Mammary epithelial cell (primary cell): ENCODE data around the gene RAPGEF4.
"Not testable (repeated sequence)": the region's sequence is repeated elsewhere in the genome, so short reads cannot be mapped to it uniquely, and the experiment has no call there.

ENCODE experiments used
- EZH2 ChIP-seq: IDR thresholded peaks from 2 replicates; pipeline ENCODE4 v1.6.1; 2012; ENCODE audit warnings: low read length, inconsistent platforms, borderline replicate concordance
- TF ChIP-seq, protein P1 (sequence below), 2 donors: IDR thresholded peaks in 1 of 2; conservative IDR thresholded peaks in 1 of 2; 2 replicates each; pipeline ENCODE4 v1.5.1; 2011 to 2012; ENCODE audit warnings: inconsistent platforms in 2 of 2, low read length in 2 of 2, mild to moderate bottlenecking in 2 of 2, control low read depth in 1 of 2, low read depth in 1 of 2; ENCODE audit not compliant: insufficient read depth in 1 of 2; ENCODE audit errors: extremely low read depth in 1 of 2

GRCh38 chr2:172748543-172748942, 12.9 kb downstream of the RAPGEF4 start:
- TF ChIP-seq, protein P1, sequence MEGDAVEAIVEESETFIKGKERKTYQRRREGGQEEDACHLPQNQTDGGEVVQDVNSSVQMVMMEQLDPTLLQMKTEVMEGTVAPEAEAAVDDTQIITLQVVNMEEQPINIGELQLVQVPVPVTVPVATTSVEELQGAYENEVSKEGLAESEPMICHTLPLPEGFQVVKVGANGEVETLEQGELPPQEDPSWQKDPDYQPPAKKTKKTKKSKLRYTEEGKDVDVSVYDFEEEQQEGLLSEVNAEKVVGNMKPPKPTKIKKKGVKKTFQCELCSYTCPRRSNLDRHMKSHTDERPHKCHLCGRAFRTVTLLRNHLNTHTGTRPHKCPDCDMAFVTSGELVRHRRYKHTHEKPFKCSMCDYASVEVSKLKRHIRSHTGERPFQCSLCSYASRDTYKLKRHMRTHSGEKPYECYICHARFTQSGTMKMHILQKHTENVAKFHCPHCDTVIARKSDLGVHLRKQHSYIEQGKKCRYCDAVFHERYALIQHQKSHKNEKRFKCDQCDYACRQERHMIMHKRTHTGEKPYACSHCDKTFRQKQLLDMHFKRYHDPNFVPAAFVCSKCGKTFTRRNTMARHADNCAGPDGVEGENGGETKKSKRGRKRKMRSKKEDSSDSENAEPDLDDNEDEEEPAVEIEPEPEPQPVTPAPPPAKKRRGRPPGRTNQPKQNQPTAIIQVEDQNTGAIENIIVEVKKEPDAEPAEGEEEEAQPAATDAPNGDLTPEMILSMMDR (conservative IDR thresholded peaks at IDR 0.05 in 1 of 2, IDR thresholded peaks at IDR 0.05 in 1 of 2; ENCODE audit: extremely low read depth in 1 of 2, insufficient read depth in 1 of 2, low read depth in 1 of 2, low read length in 2 of 2) = not testable (repeated sequence)
- not testable (repeated sequence) for TF ChIP-seq EZH2
